ENCODE data around the gene JAK2. TPM values are rescaled to one million over a fixed set of nuclear protein-coding genes. Genes with fewer than 3 reads are reported as not detected.

JAK2 gene
- total RNA-seq, result 10 to 100 TPM; 12.6 to 16.2 (median 15.0) TPM
- 18.9 TPM for total RNA-seq (2013)
- total RNA-seq, result 24.0 to 128 (median 52.6) reads per million in 29 experiments

DNA sequence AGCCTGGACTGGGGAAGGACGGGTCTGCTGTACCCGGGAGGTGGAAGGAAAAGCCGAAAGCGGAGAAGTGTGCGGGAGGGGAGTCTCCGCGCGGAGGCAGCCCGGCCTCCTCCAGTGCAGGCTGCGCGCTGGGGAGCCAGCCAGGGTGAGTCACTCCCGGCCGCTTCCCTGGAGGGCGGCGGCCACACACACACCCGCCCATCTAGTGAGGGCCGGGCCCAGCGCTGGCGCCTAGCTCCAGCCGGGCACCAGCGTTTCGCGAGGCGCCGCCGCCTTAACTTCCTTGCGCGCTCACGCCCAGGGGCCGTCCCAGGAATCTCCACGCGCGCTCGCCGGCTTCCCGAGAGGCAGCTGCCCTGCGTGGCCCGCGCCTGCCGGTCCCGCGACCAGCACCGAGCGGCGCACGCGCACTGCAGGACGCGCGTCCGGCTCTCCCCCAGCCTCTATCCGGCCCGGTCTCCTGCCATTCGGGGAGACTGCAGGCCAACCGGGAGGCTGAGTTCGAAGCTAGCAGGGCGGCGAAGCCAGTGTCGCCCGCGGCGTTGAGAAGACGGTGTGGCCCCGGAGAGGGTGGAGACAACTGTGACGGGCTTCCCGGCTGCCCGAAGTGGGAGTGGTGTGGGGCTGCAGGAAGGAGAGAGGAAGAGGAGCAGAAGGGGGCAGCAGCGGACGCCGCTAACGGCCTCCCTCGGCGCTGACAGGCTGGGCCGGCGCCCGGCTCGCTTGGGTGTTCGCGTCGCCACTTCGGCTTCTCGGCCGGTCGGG lies at the start of gene JAK2:
TSS of gene JAK2 (plus strand) at position 652 of the 765 bp plus-strand sequence. CDS start 36,716 bp downstream, outside the sequence.
- no peaks in the 10 kb centered on the region for H3K9me3 ChIP-seq
- Mint-ChIP-seq H3K4me3 (peak within 1 kb of the TSS; percentile 87 to 89 (median 87)), H3K9me3 (no peaks in the 10 kb centered on the region), H3K36me3 (no peaks in the 10 kb centered on the region), H3K27ac (peak within 1 kb of the TSS; percentile 92 to 96), H3K4me1 (peaks cover 24 to 27% (median 27%) of the 10 kb centered on the region in 3 donors), H3K27me3 (no peaks in the 10 kb centered on the region)
- no peaks in the 10 kb centered on the region for H3K36me3 ChIP-seq (ENCODE audit: control insufficient read depth in 2 of 2, extremely low read depth in 1 of 2, insufficient read depth in 1 of 2, low read length in 1 of 2)
- POLR2A ChIA-PET, result interaction anchor here in 1 of 2 donors (0.9 kb wide), 1 partner anchor 465 kb away, joined by 3 read pairs; no protein-coding TSS in a partner anchor
- no peaks in the 10 kb centered on the region for H3K27me3 ChIP-seq (replicated peaks in 1 of 2; ENCODE audit: control insufficient read depth in 2 of 2, extremely low read depth in 1 of 2, insufficient read depth in 2 of 2, low read length in 1 of 2)
- H3K4me1 ChIP-seq (ENCODE audit: control insufficient read depth in 1 of 2, extremely low read depth in 1 of 2, insufficient read depth in 2 of 2, low read length in 2 of 2), result peaks cover 17 to 25% of the 10 kb centered on the region in 2 experiments
- H3K27ac ChIP-seq (ENCODE audit: low read length), result peak within 1 kb of the TSS; percentile 35
- ATAC-seq (replicated peaks in 1 of 4) (peak; percentile 79 to 90 (median 88)), DNase-seq (peak; percentile 45 to 85 (median 63))
- WGBS (ENCODE audit: insufficient coverage), result under 1% methylated on average over 77 of the region's 84 CpGs
- H3K4me3 ChIP-seq (ENCODE audit: control insufficient read depth in 1 of 2, extremely low read depth in 1 of 2, low read length in 1 of 2), result peak within 1 kb of the TSS; percentile 57 to 79
- CTCF ChIA-PET, result interaction anchor here in 1 of 2 donors (0.6 to 2.2 kb wide), 4 partner anchors 191 to 688 kb away, joined by 3 to 7 read pairs (median 4); partner anchors contain the start of gene CD274

DNA sequence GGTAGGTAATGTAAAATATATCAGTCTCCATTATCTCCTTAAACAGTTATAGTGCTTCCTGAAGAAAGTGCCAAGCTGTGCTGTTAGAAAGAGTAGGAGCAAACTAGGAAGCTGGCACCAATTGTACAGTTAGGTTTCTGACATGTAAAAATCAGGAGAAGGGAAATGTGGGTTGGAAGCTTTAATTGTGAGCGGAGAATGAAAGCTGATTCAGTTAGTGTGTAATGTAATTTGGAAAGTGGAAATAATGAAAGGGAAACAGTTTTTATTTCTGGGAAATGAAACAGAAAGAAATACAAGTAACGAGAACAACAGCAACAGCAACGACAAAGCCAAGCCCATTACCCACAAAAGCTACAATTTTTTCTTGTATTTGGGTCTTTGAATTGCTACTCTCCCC lies 48.8 kb upstream of the JAK2 start:
- H3K27me3 ChIP-seq (replicated peaks in 1 of 2; ENCODE audit: control insufficient read depth in 2 of 2, extremely low read depth in 1 of 2, insufficient read depth in 2 of 2, low read length in 1 of 2), result no peaks in the 10 kb centered on the region
- Mint-ChIP-seq H3K27me3 (no peaks in the 10 kb centered on the region), H3K9me3 (no peaks in the 10 kb centered on the region), H3K4me3 (peak overlapping the region; percentile 8 to 18 (median 9)), H3K4me1 (peaks cover 40 to 45% (median 43%) of the 10 kb centered on the region in 3 donors), H3K36me3 (no peaks in the 10 kb centered on the region), H3K27ac (peak overlapping the region; percentile 60 to 74)
- ATAC-seq (replicated peaks in 1 of 4), result no peak
- no peak overlapping the region for H3K4me3 ChIP-seq (ENCODE audit: control insufficient read depth in 1 of 2, extremely low read depth in 1 of 2, low read length in 1 of 2)
- H3K9me3 ChIP-seq, result no peaks in the 10 kb centered on the region
- H3K27ac ChIP-seq (ENCODE audit: low read length), result no peak overlapping the region
- no CpG with 5 or more reads among the region's 3 CpGs for WGBS (ENCODE audit: insufficient coverage)
- CTCF ChIA-PET, result interaction anchor here in 1 of 2 donors (0.6 kb wide), 1 partner anchor 75 kb away, joined by 3 read pairs; no protein-coding TSS in a partner anchor
- H3K4me1 ChIP-seq (ENCODE audit: control insufficient read depth in 1 of 2, extremely low read depth in 1 of 2, insufficient read depth in 2 of 2, low read length in 2 of 2), result peaks cover 0 to 9% of the 10 kb centered on the region in 2 experiments
- H3K36me3 ChIP-seq (ENCODE audit: control insufficient read depth in 2 of 2, extremely low read depth in 1 of 2, insufficient read depth in 1 of 2, low read length in 1 of 2), result no peaks in the 10 kb centered on the region
- DNase-seq, result no peak
- POLR2A ChIA-PET, result no interaction called here

DNA sequence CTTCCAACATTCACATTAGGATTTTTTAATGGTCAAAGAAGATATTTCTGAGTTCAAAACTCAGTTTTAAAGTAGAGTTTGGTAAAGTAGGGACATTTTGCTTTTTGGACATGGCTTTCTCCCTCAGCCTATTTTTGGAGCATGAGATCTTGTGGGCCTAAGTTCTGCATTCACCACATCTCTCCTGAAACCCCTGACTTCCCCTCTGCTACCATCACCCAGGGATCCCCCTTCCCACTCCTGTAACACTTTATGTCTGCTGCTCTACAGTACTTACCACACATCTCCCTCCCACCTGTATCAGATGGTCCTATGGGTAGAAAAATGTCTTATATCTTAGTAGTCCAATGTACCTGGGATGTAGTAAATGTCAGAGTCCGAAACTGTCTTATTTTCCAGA lies 48.2 kb upstream of the JAK2 start:
- ATAC-seq (replicated peaks in 1 of 4), result no peak
- 88% methylated on average over 1 of the region's 1 CpG for WGBS (ENCODE audit: insufficient coverage)
- peaks cover 40 to 45% (median 43%) of the 10 kb centered on the region in 3 donors for H3K4me1 Mint-ChIP-seq

DNA sequence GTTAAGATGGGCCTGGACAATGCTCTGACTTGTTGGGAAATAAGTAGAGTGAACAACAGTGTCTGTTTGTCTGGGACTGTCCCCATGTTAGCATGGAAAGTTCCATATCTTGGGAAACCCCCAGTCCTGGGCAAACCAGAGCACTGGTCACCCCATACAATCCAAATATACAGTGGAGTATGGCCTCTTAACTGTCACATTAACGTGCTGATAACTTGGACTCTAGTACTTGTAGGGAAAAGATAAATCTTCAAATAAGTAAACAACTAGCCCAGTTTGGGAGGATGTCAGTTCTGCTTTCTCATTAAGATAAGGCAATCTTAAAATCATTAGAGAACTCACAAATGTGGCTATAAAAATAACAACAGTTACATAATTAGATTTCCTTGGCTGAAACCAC lies 47.6 kb upstream of the JAK2 start:
- no peak for ATAC-seq (replicated peaks in 1 of 4)
- CTCF ChIA-PET, result no interaction called here
- Mint-ChIP-seq H3K27me3 (no peaks in the 10 kb centered on the region), H3K27ac (no peak overlapping the region), H3K4me3 (peak overlapping the region in 1 of 3 donors; percentile 47), H3K9me3 (no peaks in the 10 kb centered on the region), H3K4me1 (peaks cover 41 to 48% (median 43%) of the 10 kb centered on the region in 3 donors), H3K36me3 (no peaks in the 10 kb centered on the region)
- peaks cover 0 to 9% of the 10 kb centered on the region in 2 experiments for H3K4me1 ChIP-seq (ENCODE audit: control insufficient read depth in 1 of 2, extremely low read depth in 1 of 2, insufficient read depth in 2 of 2, low read length in 2 of 2)
- WGBS (ENCODE audit: insufficient coverage), result no CpG with 5 or more reads among the region's 1 CpG
- H3K4me3 ChIP-seq (ENCODE audit: control insufficient read depth in 1 of 2, extremely low read depth in 1 of 2, low read length in 1 of 2), result no peak overlapping the region
- no peaks in the 10 kb centered on the region for H3K27me3 ChIP-seq (replicated peaks in 1 of 2; ENCODE audit: control insufficient read depth in 2 of 2, extremely low read depth in 1 of 2, insufficient read depth in 2 of 2, low read length in 1 of 2)
- POLR2A ChIA-PET, result no interaction called here
- no peak overlapping the region for H3K27ac ChIP-seq (ENCODE audit: low read length)
- DNase-seq, result no peak
- H3K36me3 ChIP-seq (ENCODE audit: control insufficient read depth in 2 of 2, extremely low read depth in 1 of 2, insufficient read depth in 1 of 2, low read length in 1 of 2), result no peaks in the 10 kb centered on the region
- H3K9me3 ChIP-seq, result no peaks in the 10 kb centered on the region

More for the DNA sequence above, 48.2 kb upstream of the JAK2 start:
- H3K4me1 ChIP-seq (ENCODE audit: control insufficient read depth in 1 of 2, extremely low read depth in 1 of 2, insufficient read depth in 2 of 2, low read length in 2 of 2), result peaks cover 0 to 9% of the 10 kb centered on the region in 2 experiments
- ChIA-PET CTCF (no interaction called here), POLR2A (no interaction called here)
- Mint-ChIP-seq H3K36me3 (no peaks in the 10 kb centered on the region), H3K4me3 (peak overlapping the region in 2 of 3 donors; percentile 6 to 47), H3K9me3 (no peaks in the 10 kb centered on the region), H3K27me3 (no peaks in the 10 kb centered on the region), H3K27ac (peak overlapping the region; percentile 49 to 78)
- H3K27ac ChIP-seq (ENCODE audit: low read length), result no peak overlapping the region
- H3K4me3 ChIP-seq (ENCODE audit: control insufficient read depth in 1 of 2, extremely low read depth in 1 of 2, low read length in 1 of 2), result no peak overlapping the region
- no peak for DNase-seq
- no peaks in the 10 kb centered on the region for H3K36me3 ChIP-seq (ENCODE audit: control insufficient read depth in 2 of 2, extremely low read depth in 1 of 2, insufficient read depth in 1 of 2, low read length in 1 of 2)
- no peaks in the 10 kb centered on the region for H3K9me3 ChIP-seq
- no peaks in the 10 kb centered on the region for H3K27me3 ChIP-seq (replicated peaks in 1 of 2; ENCODE audit: control insufficient read depth in 2 of 2, extremely low read depth in 1 of 2, insufficient read depth in 2 of 2, low read length in 1 of 2)

DNA sequence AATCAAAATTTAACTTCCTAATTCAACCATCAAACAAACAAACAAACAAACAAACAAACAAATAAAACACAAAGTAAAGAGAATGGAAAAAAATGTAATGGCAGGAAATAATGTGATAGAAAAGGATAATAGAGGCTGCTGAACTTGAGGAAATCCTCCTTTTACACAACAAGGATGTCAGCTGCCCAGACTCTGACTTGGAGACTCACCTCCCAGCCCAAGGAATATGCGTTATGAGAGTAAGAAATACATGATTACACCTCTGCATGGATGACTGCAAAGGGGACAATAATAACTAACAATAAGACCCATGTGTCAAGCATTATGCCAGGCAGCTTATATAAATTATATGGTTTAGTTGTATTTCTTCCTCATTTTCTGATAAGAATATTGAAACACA lies 46.6 kb upstream of the JAK2 start:
- WGBS (ENCODE audit: insufficient coverage), result no CpG with 5 or more reads among the region's 1 CpG
- no peaks in the 10 kb centered on the region for H3K36me3 Mint-ChIP-seq
- H3K27ac Mint-ChIP-seq, result peak overlapping the region; percentile 58 to 62
- ChIA-PET CTCF (no interaction called here), POLR2A (interaction anchor here in 1 of 2 donors (1.1 kb wide), 1 partner anchor 510 kb away, joined by 3 read pairs; no protein-coding TSS in a partner anchor)
- peak overlapping the region in 1 of 3 donors; percentile 1 for H3K4me3 Mint-ChIP-seq
- ATAC-seq (replicated peaks in 1 of 4), result no peak
- H3K27me3 Mint-ChIP-seq, result no peaks in the 10 kb centered on the region
- no peaks in the 10 kb centered on the region for H3K27me3 ChIP-seq (replicated peaks in 1 of 2; ENCODE audit: control insufficient read depth in 2 of 2, extremely low read depth in 1 of 2, insufficient read depth in 2 of 2, low read length in 1 of 2)
- no peak overlapping the region for H3K4me3 ChIP-seq (ENCODE audit: control insufficient read depth in 1 of 2, extremely low read depth in 1 of 2, low read length in 1 of 2)
- DNase-seq, result no peak
- H3K36me3 ChIP-seq (ENCODE audit: control insufficient read depth in 2 of 2, extremely low read depth in 1 of 2, insufficient read depth in 1 of 2, low read length in 1 of 2), result no peaks in the 10 kb centered on the region
- no peak overlapping the region for H3K27ac ChIP-seq (ENCODE audit: low read length)
- H3K4me1 Mint-ChIP-seq, result peaks cover 43 to 54% (median 44%) of the 10 kb centered on the region in 3 donors
- no peaks in the 10 kb centered on the region for H3K9me3 Mint-ChIP-seq
- H3K9me3 ChIP-seq, result no peaks in the 10 kb centered on the region
- peaks cover 0 to 9% of the 10 kb centered on the region in 2 experiments for H3K4me1 ChIP-seq (ENCODE audit: control insufficient read depth in 1 of 2, extremely low read depth in 1 of 2, insufficient read depth in 2 of 2, low read length in 2 of 2)

DNA sequence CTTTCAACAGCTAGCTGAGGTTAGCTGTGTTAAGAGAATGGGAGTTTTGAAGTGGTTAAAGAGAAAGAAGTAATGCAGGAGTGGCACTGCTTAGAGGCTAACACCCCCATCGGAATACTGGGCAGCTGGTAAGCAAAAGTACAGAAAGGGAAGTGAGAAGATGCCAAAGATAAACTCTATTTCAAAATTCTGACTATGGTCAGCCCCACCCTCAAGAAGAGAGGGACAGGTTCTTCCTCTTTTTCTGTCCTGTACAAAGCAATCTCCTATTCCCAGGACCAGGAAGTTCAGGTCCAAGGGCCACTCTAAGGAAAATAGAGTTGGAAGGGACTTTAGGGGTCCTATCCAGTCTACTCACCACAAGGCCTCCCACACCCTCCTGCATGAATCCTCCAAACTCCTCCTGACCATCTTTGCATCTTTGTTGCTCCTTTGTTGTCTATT lies 45.9 kb upstream of the JAK2 start:
- POLR2A ChIA-PET, result interaction anchor here (0.5 to 1.1 kb wide), 2 partner anchors 71 to 510 kb away, joined by 3 to 5 read pairs; no protein-coding TSS in a partner anchor
- peak in 4 of 35 experiments; percentile 1 to 17 (median 6) for DNase-seq

More for the DNA sequence above, 45.9 kb upstream of the JAK2 start:
- Mint-ChIP-seq H3K36me3 (no peaks in the 10 kb centered on the region), H3K9me3 (no peaks in the 10 kb centered on the region), H3K4me3 (peak overlapping the region in 1 of 3 donors; percentile 1), H3K27me3 (no peaks in the 10 kb centered on the region), H3K4me1 (peaks cover 43 to 56% (median 46%) of the 10 kb centered on the region in 3 donors), H3K27ac (peak overlapping the region; percentile 29 to 62)
- WGBS (ENCODE audit: insufficient coverage), result no CpG with 5 or more reads among the region's 1 CpG
- H3K4me1 ChIP-seq (ENCODE audit: control insufficient read depth in 1 of 2, extremely low read depth in 1 of 2, insufficient read depth in 2 of 2, low read length in 2 of 2), result peaks cover 0 to 9% of the 10 kb centered on the region in 2 experiments
- CTCF ChIA-PET, result no interaction called here
- no peaks in the 10 kb centered on the region for H3K27me3 ChIP-seq (replicated peaks in 1 of 2; ENCODE audit: control insufficient read depth in 2 of 2, extremely low read depth in 1 of 2, insufficient read depth in 2 of 2, low read length in 1 of 2)
- no peak overlapping the region for H3K27ac ChIP-seq (ENCODE audit: low read length)
- H3K36me3 ChIP-seq (ENCODE audit: control insufficient read depth in 2 of 2, extremely low read depth in 1 of 2, insufficient read depth in 1 of 2, low read length in 1 of 2), result no peaks in the 10 kb centered on the region
- no peaks in the 10 kb centered on the region for H3K9me3 ChIP-seq
- no peak overlapping the region for H3K4me3 ChIP-seq (ENCODE audit: control insufficient read depth in 1 of 2, extremely low read depth in 1 of 2, low read length in 1 of 2)
- ATAC-seq (replicated peaks in 1 of 4), result peak; percentile 27 to 71 (median 56)

All from T-cell (primary cell).